Fibroblast of skin of scalp (primary cell): ENCODE results near the gene BCAT1.

Source experiments
- DNase-seq: peaks from one replicate; pipeline ENCODE4 v3.0.0-alpha.2; 2013

BCAT1 gene

GRCh38 chr12:24760162-24760561 is 188.7 kb downstream of the BCAT1 start:
- DNase-seq = no peak
